ENCODE data around the gene ZNF296. TPM values are rescaled to one million over a fixed set of nuclear protein-coding genes. Genes with fewer than 3 reads are reported as not detected.

Gene ZNF296
- total and polyA plus RNA-seq, 2 of the 13 experiments (the other 11 are each of a cell fraction or from before 2014, with no cell fraction given), result 0.26 to 0.62 TPM

DNA sequence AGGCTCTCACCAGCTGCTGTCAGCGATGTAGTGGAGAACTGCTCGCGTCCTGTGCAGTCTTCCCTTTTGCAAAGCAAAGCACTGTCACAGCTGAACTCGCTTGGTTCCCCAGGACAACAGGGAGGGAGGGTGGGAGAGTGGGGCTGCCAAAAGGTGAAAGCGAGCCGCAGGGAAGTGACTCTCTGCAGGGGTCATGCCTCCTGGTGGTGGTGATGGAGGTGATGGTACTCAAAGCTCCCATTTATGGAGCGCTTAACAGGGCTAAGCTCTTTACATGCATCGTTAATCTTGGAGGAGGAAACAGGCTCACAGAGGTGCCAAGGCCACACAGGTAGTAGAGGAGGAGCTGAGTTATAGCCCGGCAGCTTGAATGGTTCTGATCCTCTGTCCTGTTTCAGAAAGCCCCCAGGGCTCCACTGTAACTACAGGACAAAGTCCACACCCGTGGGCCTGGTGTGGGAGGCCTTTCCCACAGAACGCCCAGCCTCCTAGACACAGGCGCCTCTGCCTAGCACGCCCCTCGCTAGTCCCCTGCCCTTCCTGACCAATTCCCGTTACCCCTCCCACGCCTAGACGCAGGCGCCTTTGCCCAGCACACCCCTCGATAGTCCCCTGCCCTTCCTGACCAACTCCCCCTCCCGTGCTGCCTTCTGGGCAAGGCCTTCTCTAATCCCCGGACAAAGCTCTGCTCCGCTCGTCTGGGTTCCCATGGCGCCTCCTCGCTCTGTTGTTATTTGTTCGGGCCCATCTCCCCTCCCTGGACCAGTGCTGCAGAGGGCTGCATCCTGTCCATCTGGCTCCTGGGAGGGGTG, 27.4 kb upstream of the ZNF296 start (continued):
- TF ChIP-seq, protein P1, sequence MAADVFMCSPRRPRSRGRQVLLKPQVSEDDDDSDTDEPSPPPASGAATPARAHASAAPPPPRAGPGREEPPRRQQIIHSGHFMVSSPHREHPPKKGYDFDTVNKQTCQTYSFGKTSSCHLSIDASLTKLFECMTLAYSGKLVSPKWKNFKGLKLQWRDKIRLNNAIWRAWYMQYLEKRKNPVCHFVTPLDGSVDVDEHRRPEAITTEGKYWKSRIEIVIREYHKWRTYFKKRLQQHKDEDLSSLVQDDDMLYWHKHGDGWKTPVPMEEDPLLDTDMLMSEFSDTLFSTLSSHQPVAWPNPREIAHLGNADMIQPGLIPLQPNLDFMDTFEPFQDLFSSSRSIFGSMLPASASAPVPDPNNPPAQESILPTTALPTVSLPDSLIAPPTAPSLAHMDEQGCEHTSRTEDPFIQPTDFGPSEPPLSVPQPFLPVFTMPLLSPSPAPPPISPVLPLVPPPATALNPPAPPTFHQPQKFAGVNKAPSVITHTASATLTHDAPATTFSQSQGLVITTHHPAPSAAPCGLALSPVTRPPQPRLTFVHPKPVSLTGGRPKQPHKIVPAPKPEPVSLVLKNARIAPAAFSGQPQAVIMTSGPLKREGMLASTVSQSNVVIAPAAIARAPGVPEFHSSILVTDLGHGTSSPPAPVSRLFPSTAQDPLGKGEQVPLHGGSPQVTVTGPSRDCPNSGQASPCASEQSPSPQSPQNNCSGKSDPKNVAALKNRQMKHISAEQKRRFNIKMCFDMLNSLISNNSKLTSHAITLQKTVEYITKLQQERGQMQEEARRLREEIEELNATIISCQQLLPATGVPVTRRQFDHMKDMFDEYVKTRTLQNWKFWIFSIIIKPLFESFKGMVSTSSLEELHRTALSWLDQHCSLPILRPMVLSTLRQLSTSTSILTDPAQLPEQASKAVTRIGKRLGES (CRISPR knock-in tag; IDR thresholded peaks at IDR 0.05; ENCODE audit: borderline replicate concordance), result no peak
- TF ChIP-seq, protein P2, sequence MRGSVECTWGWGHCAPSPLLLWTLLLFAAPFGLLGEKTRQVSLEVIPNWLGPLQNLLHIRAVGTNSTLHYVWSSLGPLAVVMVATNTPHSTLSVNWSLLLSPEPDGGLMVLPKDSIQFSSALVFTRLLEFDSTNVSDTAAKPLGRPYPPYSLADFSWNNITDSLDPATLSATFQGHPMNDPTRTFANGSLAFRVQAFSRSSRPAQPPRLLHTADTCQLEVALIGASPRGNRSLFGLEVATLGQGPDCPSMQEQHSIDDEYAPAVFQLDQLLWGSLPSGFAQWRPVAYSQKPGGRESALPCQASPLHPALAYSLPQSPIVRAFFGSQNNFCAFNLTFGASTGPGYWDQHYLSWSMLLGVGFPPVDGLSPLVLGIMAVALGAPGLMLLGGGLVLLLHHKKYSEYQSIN (CRISPR knock-in tag; IDR thresholded peaks at IDR 0.05; ENCODE audit: borderline replicate concordance), result no peak
- TF ChIP-seq KLF12 (CRISPR knock-in tag; IDR thresholded peaks at IDR 0.05; ENCODE audit: borderline replicate concordance), result no peak
- TF ChIP-seq, protein P3, sequence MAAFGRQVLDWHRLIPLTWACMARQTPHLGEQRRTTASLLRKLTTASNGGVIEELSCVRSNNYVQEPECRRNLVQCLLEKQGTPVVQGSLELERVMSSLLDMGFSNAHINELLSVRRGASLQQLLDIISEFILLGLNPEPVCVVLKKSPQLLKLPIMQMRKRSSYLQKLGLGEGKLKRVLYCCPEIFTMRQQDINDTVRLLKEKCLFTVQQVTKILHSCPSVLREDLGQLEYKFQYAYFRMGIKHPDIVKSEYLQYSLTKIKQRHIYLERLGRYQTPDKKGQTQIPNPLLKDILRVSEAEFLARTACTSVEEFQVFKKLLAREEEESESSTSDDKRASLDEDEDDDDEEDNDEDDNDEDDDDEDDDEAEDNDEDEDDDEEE (CRISPR knock-in tag; IDR thresholded peaks at IDR 0.05), result no peak
- TF ChIP-seq, protein P4, sequence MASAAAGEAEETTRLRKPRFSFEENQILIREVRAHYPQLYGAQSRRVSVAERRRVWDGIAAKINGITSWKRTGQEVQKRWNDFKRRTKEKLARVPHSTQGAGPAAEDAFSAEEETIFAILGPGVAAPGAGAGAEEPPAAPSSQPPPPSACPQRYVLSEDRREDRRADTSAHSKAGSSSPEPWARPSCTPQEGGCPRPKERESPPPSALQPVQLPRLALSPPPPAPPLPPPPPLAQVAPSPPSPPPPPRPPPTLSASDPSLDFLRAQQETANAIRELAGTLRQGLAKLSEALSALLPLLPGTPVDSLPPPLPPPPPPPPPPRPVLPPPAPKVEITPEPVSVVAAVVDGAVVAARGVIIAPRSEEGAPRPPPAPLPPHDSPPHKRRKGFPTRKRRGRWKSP (CRISPR knock-in tag; IDR thresholded peaks at IDR 0.05), result no peak
- TF ChIP-seq ZNF792 (CRISPR knock-in tag; IDR thresholded peaks at IDR 0.05), result no peak
- TF ChIP-seq RFX3 (CRISPR knock-in tag; IDR thresholded peaks at IDR 0.05), result no peak
- TF ChIP-seq, protein P5, sequence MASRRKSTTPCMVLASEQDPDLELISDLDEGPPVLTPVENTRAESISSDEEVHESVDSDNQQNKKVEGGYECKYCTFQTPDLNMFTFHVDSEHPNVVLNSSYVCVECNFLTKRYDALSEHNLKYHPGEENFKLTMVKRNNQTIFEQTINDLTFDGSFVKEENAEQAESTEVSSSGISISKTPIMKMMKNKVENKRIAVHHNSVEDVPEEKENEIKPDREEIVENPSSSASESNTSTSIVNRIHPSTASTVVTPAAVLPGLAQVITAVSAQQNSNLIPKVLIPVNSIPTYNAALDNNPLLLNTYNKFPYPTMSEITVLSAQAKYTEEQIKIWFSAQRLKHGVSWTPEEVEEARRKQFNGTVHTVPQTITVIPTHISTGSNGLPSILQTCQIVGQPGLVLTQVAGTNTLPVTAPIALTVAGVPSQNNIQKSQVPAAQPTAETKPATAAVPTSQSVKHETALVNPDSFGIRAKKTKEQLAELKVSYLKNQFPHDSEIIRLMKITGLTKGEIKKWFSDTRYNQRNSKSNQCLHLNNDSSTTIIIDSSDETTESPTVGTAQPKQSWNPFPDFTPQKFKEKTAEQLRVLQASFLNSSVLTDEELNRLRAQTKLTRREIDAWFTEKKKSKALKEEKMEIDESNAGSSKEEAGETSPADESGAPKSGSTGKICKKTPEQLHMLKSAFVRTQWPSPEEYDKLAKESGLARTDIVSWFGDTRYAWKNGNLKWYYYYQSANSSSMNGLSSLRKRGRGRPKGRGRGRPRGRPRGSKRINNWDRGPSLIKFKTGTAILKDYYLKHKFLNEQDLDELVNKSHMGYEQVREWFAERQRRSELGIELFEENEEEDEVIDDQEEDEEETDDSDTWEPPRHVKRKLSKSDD (CRISPR knock-in tag; IDR thresholded peaks at IDR 0.05; ENCODE audit: low read depth), result no peak
- no peak for TF ChIP-seq ZSCAN29 (CRISPR knock-in tag; conservative IDR thresholded peaks at IDR 0.05)
- no peak for TF ChIP-seq ZNF619 (CRISPR knock-in tag; IDR thresholded peaks at IDR 0.05)
- TF ChIP-seq EED (CRISPR knock-in tag; IDR thresholded peaks at IDR 0.05), result no peak
- TF ChIP-seq GPN1 (CRISPR knock-in tag; IDR thresholded peaks at IDR 0.05; ENCODE audit: borderline replicate concordance), result no peak
- TF ChIP-seq DMAP1 (CRISPR knock-in tag; IDR thresholded peaks at IDR 0.05), result no peak
- TF ChIP-seq, protein P6, sequence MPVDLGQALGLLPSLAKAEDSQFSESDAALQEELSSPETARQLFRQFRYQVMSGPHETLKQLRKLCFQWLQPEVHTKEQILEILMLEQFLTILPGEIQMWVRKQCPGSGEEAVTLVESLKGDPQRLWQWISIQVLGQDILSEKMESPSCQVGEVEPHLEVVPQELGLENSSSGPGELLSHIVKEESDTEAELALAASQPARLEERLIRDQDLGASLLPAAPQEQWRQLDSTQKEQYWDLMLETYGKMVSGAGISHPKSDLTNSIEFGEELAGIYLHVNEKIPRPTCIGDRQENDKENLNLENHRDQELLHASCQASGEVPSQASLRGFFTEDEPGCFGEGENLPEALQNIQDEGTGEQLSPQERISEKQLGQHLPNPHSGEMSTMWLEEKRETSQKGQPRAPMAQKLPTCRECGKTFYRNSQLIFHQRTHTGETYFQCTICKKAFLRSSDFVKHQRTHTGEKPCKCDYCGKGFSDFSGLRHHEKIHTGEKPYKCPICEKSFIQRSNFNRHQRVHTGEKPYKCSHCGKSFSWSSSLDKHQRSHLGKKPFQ (CRISPR knock-in tag; IDR thresholded peaks at IDR 0.05; ENCODE audit: insufficient replicate concordance), result no peak
- TF ChIP-seq ZNF546 (CRISPR knock-in tag; conservative IDR thresholded peaks at IDR 0.05), result no peak
- no peak for TF ChIP-seq NR2F1 (CRISPR knock-in tag; IDR thresholded peaks at IDR 0.05)
- peak; percentile 39; the same call in 1 of the 2 replicates for TF ChIP-seq ISL2 (CRISPR knock-in tag; IDR thresholded peaks at IDR 0.05)
- no peak for TF ChIP-seq ATF7 (IDR thresholded peaks at IDR 0.05)
- TF ChIP-seq ATF7 (CRISPR knock-in tag; IDR thresholded peaks at IDR 0.05), result no peak
